Kidney glomerular epithelial cell (primary cell): ENCODE data around the gene MYOF.
"Not testable (repeated sequence)": the region's sequence is repeated elsewhere in the genome, so short reads cannot be mapped to it uniquely, and the experiment has no call there.

Source experiments
- DNase-seq: peaks from one replicate; lab custom pipeline; 2025; lab: John Stamatoyannopoulos, UW

MYOF gene

DNA sequence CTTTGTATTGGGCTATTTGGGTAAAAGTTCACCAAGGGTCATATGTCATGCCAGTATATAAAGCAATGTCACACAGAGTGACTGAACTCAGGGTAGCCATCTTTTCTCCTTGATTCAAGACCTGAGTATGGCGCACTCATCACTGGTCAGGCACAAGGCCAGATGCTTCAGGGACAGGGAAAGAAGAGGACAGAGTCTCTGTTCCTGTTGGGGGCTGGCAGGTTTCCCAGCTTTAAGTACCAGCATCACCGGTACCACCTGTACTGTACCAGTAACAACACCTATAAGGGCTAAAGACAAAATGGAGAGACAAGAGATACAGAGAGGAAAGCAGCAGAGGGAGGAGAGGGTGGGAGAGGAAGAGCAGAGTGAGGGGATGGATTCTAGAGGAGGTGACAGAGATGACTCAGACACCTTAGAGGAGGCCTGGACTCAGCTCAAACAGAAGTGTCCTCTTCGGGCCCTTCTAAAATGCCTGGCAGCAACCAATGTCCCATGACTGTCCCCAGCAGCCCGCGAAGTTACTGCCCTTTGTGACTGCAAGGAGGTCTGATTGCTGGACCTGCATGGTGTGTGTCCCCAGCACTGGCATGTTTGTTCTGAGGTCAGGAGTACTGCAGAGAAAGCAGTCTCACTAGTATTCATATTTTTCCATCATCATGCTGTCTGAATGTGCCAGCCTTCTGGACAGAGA, 191.3 kb downstream of the MYOF start:
- no peak for DNase-seq

- peak; percentile 91 for DNase-seq
Measured at GRCh38 chr10:93288679-93289634, 193.2 kb downstream of the MYOF start.

DNA sequence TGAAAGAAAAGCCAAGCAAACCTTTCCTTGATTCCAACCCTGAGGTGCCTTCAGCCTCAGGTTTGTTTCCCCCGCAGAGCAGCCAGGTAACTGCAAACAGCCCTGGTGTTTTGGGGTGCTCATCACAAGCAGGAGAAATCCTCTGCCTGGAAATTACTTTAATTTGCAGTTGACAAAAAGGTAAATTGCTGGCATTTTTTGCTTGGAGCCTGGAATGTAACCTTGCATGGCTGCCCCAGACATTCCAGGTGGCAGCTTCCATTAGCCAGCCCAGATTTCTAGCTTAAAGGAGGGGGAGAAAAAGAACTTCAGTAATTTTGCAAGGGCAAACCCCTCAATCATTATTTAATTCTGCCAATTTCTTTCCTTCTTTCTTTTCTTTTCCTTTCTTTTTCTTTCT, 194.4 kb downstream of the MYOF start:
- no peak for DNase-seq

- not testable (repeated sequence) for DNase-seq
Measured at GRCh38 chr10:93284246-93284645, 197.9 kb downstream of the MYOF start.

DNA sequence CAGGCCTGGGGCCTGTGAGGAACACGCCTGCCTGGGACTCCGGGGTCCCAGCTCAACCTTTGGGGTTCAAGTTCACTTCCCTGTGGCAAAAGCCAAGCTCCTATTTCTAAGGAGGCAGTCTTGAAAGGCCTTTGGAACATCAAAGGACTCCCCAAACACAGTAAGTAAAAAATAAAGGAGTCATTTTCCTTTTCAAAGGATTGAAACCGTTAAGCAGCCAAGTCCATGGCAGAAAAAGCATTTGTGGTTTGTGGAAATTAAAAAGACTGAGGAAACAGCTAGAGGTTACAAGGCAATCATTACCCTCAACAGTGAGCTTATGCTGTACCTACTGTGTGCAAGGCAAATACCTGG, 200.8 kb downstream of the MYOF start:
- DNase-seq: no peak

GRCh38 chr10:93280699-93281366, 201.3 kb downstream of the MYOF start:
- no peak for DNase-seq

GRCh38 chr10:93280121-93280698, 201.9 kb downstream of the MYOF start:
- no peak for DNase-seq

GRCh38 chr10:93277360-93277759, 204.8 kb downstream of the MYOF start:
- DNase-seq: no peak

GRCh38 chr10:93274419-93274818, 207.7 kb downstream of the MYOF start:
- DNase-seq: no peak

DNA sequence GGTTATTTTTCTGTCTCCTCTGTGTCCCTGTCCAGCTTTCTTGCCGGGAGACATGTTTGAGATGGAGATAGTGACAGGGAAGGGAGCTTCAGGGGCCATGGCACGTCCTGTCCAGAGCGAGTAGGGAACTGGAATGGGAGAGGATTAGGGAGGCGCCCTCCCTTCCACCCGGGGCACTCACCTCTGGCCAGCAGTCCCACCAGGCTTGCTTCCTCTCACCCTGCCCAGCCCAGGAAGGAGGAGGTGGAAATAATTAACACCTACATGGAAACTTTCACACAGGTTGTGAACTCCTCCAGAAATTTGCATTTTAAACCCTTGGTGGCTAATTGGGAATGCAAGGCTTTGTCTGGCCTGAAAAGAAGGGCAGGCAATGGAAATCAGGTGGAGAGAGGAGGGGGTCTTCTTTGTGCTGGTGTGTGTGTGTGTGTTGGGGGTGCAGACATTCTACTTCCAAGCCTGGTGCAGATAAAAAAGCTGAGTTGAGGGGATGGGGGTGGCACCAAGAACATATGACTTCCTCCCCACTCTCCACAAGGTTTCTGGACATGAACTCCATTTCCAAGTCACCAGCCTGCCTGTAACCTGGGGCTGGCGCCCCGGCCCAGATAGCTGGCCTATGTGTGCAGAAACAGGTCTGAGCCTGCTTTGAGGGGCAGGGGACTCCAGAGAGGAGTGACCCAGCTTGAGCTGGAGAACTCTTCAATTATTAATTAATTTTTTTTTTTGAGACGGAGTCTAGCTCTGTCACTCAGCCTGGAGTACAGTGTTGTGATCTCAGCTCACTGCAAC, 209.1 kb downstream of the MYOF start:
- no peak for DNase-seq

DNA sequence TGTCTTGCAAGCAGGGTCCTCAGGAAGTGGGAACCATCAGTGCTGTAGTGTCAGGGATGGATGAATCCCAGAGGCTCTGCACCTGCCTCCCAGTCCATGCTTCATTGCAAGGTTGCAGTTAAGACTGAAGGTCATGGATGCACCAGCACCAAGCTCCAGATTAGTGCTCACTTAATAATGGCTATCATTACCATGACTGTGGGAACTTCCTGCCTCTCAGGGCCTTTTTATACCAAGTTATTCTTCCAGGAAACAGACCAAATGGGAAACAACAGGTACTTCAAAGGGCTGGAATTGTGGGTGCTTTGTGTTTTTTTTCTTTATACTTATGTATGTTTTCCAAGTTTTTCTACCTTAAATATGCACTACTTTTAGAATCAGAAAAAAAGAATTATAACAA, 210.8 kb downstream of the MYOF start:
- no peak for DNase-seq

- DNase-seq: no peak
Measured at GRCh38 chr10:93269281-93269680, 212.9 kb downstream of the MYOF start.

- no peak for DNase-seq
Measured at GRCh38 chr10:93268021-93268420, 214.1 kb downstream of the MYOF start.

- no peak for DNase-seq
Measured at GRCh38 chr10:93267521-93267920, 214.6 kb downstream of the MYOF start.

- no peak for DNase-seq
Measured at GRCh38 chr10:93266858-93267257, 215.3 kb downstream of the MYOF start.

GRCh38 chr10:93261961-93262610, 220.0 kb downstream of the MYOF start:
- peak; percentile 50 for DNase-seq

GRCh38 chr10:93261089-93261488, 221.0 kb downstream of the MYOF start:
- no peak for DNase-seq

DNA sequence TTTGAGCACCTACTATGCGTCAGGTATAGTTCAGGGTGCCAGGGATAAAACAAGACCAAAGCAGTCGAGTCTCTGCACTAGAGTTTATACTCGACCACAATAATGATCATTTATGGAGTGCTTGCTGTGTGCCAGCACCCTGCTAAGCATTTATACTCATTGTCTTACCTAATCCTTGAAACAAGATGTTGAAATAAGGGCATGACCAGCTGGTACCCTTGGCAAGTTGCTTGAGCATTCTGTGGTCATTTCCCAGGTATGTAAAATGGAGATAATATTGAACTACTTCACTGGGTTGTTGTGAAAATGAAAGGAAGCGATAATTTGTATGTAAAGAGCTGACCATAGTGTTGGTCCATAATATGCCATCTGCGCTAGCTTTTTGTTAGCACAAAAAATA, 223.0 kb downstream of the MYOF start:
- DNase-seq: no peak
